AG04450 (cell line): Measurements from ENCODE around the gene METTL5. TPM values are rescaled to one million over a fixed set of nuclear protein-coding genes. Genes with fewer than 3 reads are reported as not detected.
A peak's percentile ranks its signal among the peaks of the same experiment; 100 is the strongest.

ENCODE experiments used
- CTCF ChIA-PET: fragments of 300-600, 350-600 bp; formaldehyde crosslinking; extraction: SDS; loops from one replicate; lab custom pipeline; 2022; ENCODE audit warnings: antibody characterized with exemption, inconsistent platforms; lab: Charles Lee
- POLR2A ChIA-PET: fragments of 350-600 bp; formaldehyde crosslinking; extraction: SDS; loops from one replicate; lab custom pipeline; 2021; ENCODE audit warnings: antibody characterized with exemption, inconsistent platforms; lab: Yijun Ruan, JAX
- DNase-seq: peaks from one replicate; pipeline ENCODE4 v3.0.0-alpha.2; 2011; ENCODE audit warnings: low read depth, low spot score
- H3K27ac ChIP-seq: one replicate; pipeline ENCODE4 v1.5.1; 2012; ENCODE audit warnings: low read depth, low read length, control low read depth
- H3K27me3 ChIP-seq: one replicate; pipeline ENCODE4 v1.6.0; 2012; ENCODE audit warnings: low read length; ENCODE audit not compliant: control insufficient read depth, insufficient read depth
- H3K4me3 ChIP-seq: 2 replicates; pipeline ENCODE4 v1.5.1; 2011; ENCODE audit warnings: mild to moderate bottlenecking, low read depth, low read length, control low read depth
- H3K9me3 ChIP-seq: 2 replicates; pipeline ENCODE4 v1.5.1; 2012; ENCODE audit warnings: low read length; ENCODE audit not compliant: control insufficient read depth, insufficient read depth
- polyA plus RNA-seq: library from polyadenylated mRNA; depleted of rRNA; stranded (reverse); fragments of >200 nt; gene quantifications from 2 replicates; pipeline ENCODE4 v1.2.3, GENCODE V29; 2011
- TF ChIP-seq, protein P1 (sequence below): IDR thresholded peaks from 2 replicates; pipeline ENCODE4 v1.5.1; 2011; ENCODE audit warnings: low read depth, low read length, control low read depth, inconsistent platforms

METTL5 gene
- polyA plus RNA-seq, 1 experiment = 45.0 TPM

- TF ChIP-seq, protein P1, sequence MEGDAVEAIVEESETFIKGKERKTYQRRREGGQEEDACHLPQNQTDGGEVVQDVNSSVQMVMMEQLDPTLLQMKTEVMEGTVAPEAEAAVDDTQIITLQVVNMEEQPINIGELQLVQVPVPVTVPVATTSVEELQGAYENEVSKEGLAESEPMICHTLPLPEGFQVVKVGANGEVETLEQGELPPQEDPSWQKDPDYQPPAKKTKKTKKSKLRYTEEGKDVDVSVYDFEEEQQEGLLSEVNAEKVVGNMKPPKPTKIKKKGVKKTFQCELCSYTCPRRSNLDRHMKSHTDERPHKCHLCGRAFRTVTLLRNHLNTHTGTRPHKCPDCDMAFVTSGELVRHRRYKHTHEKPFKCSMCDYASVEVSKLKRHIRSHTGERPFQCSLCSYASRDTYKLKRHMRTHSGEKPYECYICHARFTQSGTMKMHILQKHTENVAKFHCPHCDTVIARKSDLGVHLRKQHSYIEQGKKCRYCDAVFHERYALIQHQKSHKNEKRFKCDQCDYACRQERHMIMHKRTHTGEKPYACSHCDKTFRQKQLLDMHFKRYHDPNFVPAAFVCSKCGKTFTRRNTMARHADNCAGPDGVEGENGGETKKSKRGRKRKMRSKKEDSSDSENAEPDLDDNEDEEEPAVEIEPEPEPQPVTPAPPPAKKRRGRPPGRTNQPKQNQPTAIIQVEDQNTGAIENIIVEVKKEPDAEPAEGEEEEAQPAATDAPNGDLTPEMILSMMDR = no peak
- DNase-seq = no peak
- CTCF ChIA-PET = no interaction called here
- H3K27ac ChIP-seq = no peak overlapping the region
- no peaks in the 10 kb centered on the region for H3K27me3 ChIP-seq
- no peaks in the 10 kb centered on the region for H3K9me3 ChIP-seq
- no peak overlapping the region for H3K4me3 ChIP-seq
- POLR2A ChIA-PET = no interaction called here
These were observed 18.1 kb downstream of the METTL5 start for GRCh38 chr2:169806586-169806985.

DNA sequence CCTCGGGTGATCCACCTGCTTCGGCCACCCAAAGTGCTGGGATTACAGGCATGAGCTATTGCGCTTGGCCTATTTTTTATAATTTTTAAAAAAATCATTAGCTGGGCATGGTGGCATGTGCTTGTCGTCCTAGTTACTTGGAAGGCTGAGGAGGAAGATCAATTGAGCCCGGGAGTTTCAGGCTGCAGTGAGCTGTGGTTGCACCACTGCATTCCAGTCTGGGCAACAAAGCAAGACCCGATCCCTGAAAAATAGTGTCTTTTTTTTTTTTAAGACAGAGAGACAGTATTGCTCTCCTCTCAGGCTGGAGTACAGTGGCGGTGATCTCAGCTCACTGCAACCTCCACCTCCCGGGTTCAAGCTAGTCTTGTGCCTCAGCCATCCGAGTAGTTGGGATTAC lies 21.2 kb downstream of the METTL5 start:
- TF ChIP-seq, protein P1 = no peak
- DNase-seq = no peak
- POLR2A ChIA-PET = no interaction called here
- no peaks in the 10 kb centered on the region for H3K9me3 ChIP-seq
- CTCF ChIA-PET = interaction anchor here (1.1 kb wide), 1 partner anchor 21 kb away, joined by 4 read pairs; the partner anchor contains the start of gene METTL5
- H3K4me3 ChIP-seq = no peak overlapping the region
- no peak overlapping the region for H3K27ac ChIP-seq
- no peaks in the 10 kb centered on the region for H3K27me3 ChIP-seq

- CTCF ChIA-PET = interaction anchor here (1.0 to 1.7 kb wide), 2 partner anchors 10 to 319 kb away, joined by 3 to 4 read pairs; no protein-coding TSS in a partner anchor
These were observed 25.8 kb downstream of the METTL5 start, which contains the start of gene SSB for GRCh38 chr2:169798718-169799592. Gene SSB (plus strand): TSS chr2:169798871. CDS start chr2:169800961, 2,090 bp downstream.

DNA sequence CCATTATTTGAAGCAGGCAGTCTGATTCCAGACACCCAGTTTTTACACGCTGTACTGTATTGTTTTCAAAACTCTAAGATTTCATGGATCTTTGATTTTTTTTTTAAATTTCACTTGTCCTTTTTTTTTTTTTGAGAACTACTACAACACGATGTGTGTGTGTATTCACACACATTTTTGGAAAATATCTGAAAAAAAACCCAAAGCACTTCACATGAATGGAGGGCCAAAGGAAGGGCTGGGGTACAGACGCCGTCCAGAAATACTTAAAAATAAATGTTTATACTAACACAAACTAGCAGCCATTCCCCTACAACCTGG lies 26.3 kb downstream of the METTL5 start:
- ChIA-PET CTCF (interaction anchor here (1.0 to 1.7 kb wide), 2 partner anchors 10 to 318 kb away, joined by 3 to 4 read pairs; no protein-coding TSS in a partner anchor), POLR2A (interaction anchor here (0.8 to 1.2 kb wide), 2 partner anchors 10 to 30 kb away, joined by 3 read pairs; no protein-coding TSS in a partner anchor)
- TF ChIP-seq, protein P1 = no peak
- Histone ChIP-seq H3K4me3 (peak overlapping the region; percentile 88), H3K9me3 (no peaks in the 10 kb centered on the region), H3K27me3 (no peaks in the 10 kb centered on the region), H3K27ac (peak overlapping the region; percentile 82)
- no peak for DNase-seq

More at GRCh38 chr2:169798718-169799592, 25.8 kb downstream of the METTL5 start, which contains the start of gene SSB:
- POLR2A ChIA-PET = interaction anchor here (0.6 to 1.2 kb wide), 3 partner anchors 9 to 284 kb away, joined by 3 to 4 read pairs (median 3); no protein-coding TSS in a partner anchor
- TF ChIP-seq, protein P1 = no peak
- H3K4me3 ChIP-seq = peak within 1 kb of the TSS; percentile 88
- H3K9me3 ChIP-seq = no peaks in the 10 kb centered on the region
- H3K27me3 ChIP-seq = no peaks in the 10 kb centered on the region
- H3K27ac ChIP-seq = peak within 1 kb of the TSS; percentile 82
- DNase-seq = peak; percentile 80

GRCh38 chr2:169797601-169798000 lies 27.1 kb downstream of the METTL5 start:
- ChIA-PET CTCF (interaction anchor here (1.7 kb wide), 1 partner anchor 9 kb away, joined by 4 read pairs; no protein-coding TSS in a partner anchor), POLR2A (no interaction called here)
- DNase-seq = no peak
- Histone ChIP-seq H3K27me3 (no peaks in the 10 kb centered on the region), H3K4me3 (no peak overlapping the region), H3K27ac (no peak overlapping the region), H3K9me3 (no peaks in the 10 kb centered on the region)
- TF ChIP-seq, protein P1 = no peak
